Measurements from ENCODE around the gene DMD.
"Not testable (repeated sequence)": the region's sequence is repeated elsewhere in the genome, so short reads cannot be mapped to it uniquely, and the experiment has no call there.

DMD gene

DNA sequence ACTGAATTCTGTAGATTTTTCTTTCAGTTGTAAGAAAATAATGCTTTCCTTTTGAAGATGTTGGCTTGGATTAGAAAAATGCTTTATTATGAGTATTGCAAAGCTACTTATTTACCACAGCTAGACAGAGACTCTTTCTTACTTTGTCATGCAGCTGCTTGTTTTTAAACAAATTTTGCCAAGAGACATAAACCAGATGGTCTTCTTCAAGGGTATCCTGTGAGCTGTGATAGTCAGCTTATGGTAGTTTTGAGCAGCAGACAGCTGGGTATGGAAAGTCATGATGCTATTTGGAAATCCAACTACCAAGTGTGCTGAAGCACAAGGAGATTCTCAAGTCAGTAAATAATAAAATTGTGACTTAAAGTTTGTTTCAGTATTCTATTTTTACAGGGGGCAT lies 941.5 kb downstream of the DMD start:
- TF ChIP-seq CTCF (IDR thresholded peaks at IDR 0.05; ENCODE audit: borderline replicate concordance, control extremely low read depth, extremely low read depth, insufficient read depth, missing control alignments): no peak
- in situ Hi-C loops (cut with MboI; ENCODE audit: low sequenced_read_pairs, unreplicated experiment): no loop called here
- DNase-seq (ENCODE audit: low spot score): no peak

DNA sequence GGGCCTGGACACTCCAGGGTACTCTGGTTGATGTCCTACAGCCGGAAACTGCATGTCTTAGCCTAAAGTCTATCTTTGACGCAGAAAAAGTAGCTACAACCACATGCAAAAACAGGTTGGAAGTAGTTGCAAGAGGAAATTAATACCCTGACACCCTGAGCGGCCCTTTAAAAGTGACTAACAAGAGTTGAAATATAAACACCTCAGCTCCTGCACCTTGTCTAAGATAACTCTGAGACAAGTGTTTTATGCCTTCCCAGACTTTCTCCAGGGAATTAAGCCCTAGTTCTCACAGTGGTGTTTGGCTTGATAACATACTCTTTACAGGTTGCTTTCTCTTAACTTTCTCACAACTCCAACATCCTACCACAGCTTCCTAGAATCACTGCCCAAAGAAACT lies 943.1 kb downstream of the DMD start:
- no peak for TF ChIP-seq CTCF (IDR thresholded peaks at IDR 0.05; ENCODE audit: borderline replicate concordance, control extremely low read depth, extremely low read depth, insufficient read depth, missing control alignments)
- no peak for DNase-seq (ENCODE audit: low spot score)
- in situ Hi-C loops (cut with MboI; ENCODE audit: low sequenced_read_pairs, unreplicated experiment): no loop called here

- in situ Hi-C loops (cut with MboI; ENCODE audit: low sequenced_read_pairs, unreplicated experiment): no loop called here
- no peak for TF ChIP-seq CTCF (IDR thresholded peaks at IDR 0.05; ENCODE audit: borderline replicate concordance, control extremely low read depth, extremely low read depth, insufficient read depth, missing control alignments)
- DNase-seq (ENCODE audit: low spot score): no peak
Measured at GRCh38 chrX:32267796-32268195, 943.6 kb downstream of the DMD start.

DNA sequence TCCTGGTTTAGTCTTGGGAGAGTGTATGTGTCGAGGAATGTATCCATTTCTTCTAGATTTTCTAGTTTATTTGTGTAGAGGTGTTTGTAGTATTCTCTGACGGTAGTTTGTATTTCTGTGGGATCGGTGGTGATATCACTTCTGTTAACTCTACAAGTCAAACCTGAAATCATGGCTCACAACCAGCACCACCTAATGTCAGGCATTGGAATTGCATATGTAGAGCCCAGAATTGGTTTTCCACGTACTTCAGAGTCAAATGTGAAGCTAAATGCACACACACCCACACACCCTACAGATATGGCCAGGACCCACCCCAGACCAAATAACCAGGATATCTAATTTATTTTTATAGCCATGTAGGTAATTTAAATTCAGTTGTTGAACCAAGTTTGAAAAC lies 964.7 kb downstream of the DMD start:
- in situ Hi-C loops (cut with MboI; ENCODE audit: low sequenced_read_pairs, unreplicated experiment): not testable (repeated sequence)
- DNase-seq (ENCODE audit: low spot score): peak; percentile 2
- peak; percentile 40 for TF ChIP-seq CTCF (IDR thresholded peaks at IDR 0.05; ENCODE audit: borderline replicate concordance, control extremely low read depth, extremely low read depth, insufficient read depth, missing control alignments)

DNA sequence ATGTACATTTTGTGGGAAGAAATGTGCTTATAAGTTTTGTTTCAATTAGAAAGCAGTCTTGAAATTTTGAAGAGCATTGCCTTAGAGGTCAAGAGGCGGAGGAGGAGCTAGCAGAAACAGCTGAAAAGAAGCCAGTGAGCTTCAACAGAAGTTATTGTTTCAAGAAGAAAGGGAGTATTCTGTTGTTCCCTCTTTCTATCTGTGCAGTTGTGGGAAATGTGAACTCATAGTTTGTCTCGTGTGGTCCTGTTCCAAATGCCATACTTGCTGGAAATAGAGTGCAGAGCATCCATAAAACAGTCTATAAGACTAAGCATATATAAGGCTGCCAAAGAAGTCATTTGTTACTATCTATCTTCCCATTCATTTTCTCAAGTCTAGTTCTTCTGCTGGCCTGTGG lies 1015.7 kb downstream of the DMD start:
- TF ChIP-seq CTCF (IDR thresholded peaks at IDR 0.05; ENCODE audit: borderline replicate concordance, control extremely low read depth, extremely low read depth, insufficient read depth, missing control alignments): no peak
- in situ Hi-C loops (cut with MboI; ENCODE audit: low sequenced_read_pairs, unreplicated experiment): no loop called here
- DNase-seq (ENCODE audit: low spot score): no peak

- no peak for TF ChIP-seq CTCF (IDR thresholded peaks at IDR 0.05; ENCODE audit: borderline replicate concordance, control extremely low read depth, extremely low read depth, insufficient read depth, missing control alignments)
- DNase-seq (ENCODE audit: low spot score): no peak
- in situ Hi-C loops (cut with MboI; ENCODE audit: low sequenced_read_pairs, unreplicated experiment): no loop called here
Measured at GRCh38 chrX:32191316-32191715, 1020.0 kb downstream of the DMD start.

DNA sequence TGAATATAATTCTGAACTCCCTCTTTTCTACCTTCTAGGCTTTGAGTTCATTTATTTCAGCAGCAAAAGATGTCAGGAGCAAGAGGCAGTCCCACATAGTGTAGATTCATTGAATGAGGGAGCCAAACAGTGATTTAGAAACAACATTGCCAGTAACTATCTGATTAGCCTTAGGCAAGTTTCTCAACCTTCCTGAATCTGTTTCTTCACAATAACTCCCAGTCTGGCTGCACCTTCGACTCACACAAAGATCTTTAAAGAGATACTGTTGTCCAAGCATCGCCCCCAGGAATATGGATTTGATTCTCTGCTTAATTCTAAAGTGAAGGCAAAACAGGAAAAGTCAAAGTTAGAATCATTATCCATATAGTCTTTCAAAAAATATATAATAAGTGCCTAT lies 1026.2 kb downstream of the DMD start:
- TF ChIP-seq CTCF (IDR thresholded peaks at IDR 0.05; ENCODE audit: borderline replicate concordance, control extremely low read depth, extremely low read depth, insufficient read depth, missing control alignments): no peak
- DNase-seq (ENCODE audit: low spot score): no peak

More for the DNA sequence above, 1026.2 kb downstream of the DMD start:
- in situ Hi-C loops (cut with MboI; ENCODE audit: low sequenced_read_pairs, unreplicated experiment): no loop called here

Data from GM13976 (cell line).